WTC11 (cell line): ENCODE results near the gene PLXND1. TPM values are rescaled to one million over a fixed set of nuclear protein-coding genes. Genes with fewer than 3 reads are reported as not detected.

ENCODE experiments used
- ATAC-seq: fragments of 200-7000 bp; cut with Tn5 transposase; 2 replicates; pipeline ENCODE4 v1.10.0; 2021; ENCODE audit warnings: mild to moderate bottlenecking, moderate library complexity
- CTCF ChIA-PET: fragments of 300-600 bp; sonication (Branson Sonifier 250); formaldehyde crosslinking; loops from one replicate; lab custom pipeline; 2021; ENCODE audit warnings: antibody characterized with exemption; lab: Charles Lee
- POLR2A ChIA-PET: fragments of 350-600 bp; sonication (Branson Sonifier 250); formaldehyde crosslinking; loops from one replicate; lab custom pipeline; 2021; ENCODE audit warnings: antibody characterized with exemption; lab: Charles Lee
- DNase-seq: peaks from one replicate; pipeline ENCODE4 v3.0.0; 2021; ENCODE audit warnings: low spot score
- H3K27ac Mint-ChIP-seq: 2 replicates; pipeline ENCODE4 v1.8.0; 2021; ENCODE audit warnings: mixed read lengths
- H3K27me3 Mint-ChIP-seq: 2 replicates; pipeline ENCODE4 v1.8.0; 2021; ENCODE audit warnings: low read depth, mild to moderate bottlenecking, moderate library complexity, mixed read lengths
- H3K36me3 Mint-ChIP-seq: 2 replicates; pipeline ENCODE4 v1.8.0; 2021; ENCODE audit warnings: mixed read lengths
- H3K4me1 Mint-ChIP-seq: 2 replicates; pipeline ENCODE4 v1.8.0; 2022; ENCODE audit warnings: mixed read lengths
- H3K4me3 Mint-ChIP-seq: 2 replicates; pipeline ENCODE4 v1.8.0; 2021; ENCODE audit warnings: mild to moderate bottlenecking, moderate library complexity, mixed read lengths
- H3K9me3 Mint-ChIP-seq: 2 replicates; pipeline ENCODE4 v1.8.0; 2021; ENCODE audit warnings: mixed read lengths
- ATF1 ChIP-seq: sonication (generic); formaldehyde crosslinking; IDR thresholded peaks from 2 replicates; pipeline ENCODE4 v1.8.1; 2023; ENCODE audit warnings: mild to moderate bottlenecking, moderate library complexity, missing genetic modification reagents
- CDX4 ChIP-seq: fragments of 250-450 bp; sonication (Bioruptor Pico); IDR thresholded peaks from 2 replicates; pipeline ENCODE4 v1.9.0; 2021; ENCODE audit warnings: moderate library complexity, mild to moderate bottlenecking, inconsistent platforms, borderline replicate concordance
- CREB1 ChIP-seq: sonication (generic); formaldehyde crosslinking; IDR thresholded peaks from 2 replicates; pipeline ENCODE4 v1.8.0; 2023; ENCODE audit warnings: mild to moderate bottlenecking, missing genetic modification reagents
- E2F1 ChIP-seq: sonication (generic); formaldehyde crosslinking; IDR thresholded peaks from 2 replicates; pipeline ENCODE4 v1.8.0; 2022; ENCODE audit warnings: mild to moderate bottlenecking, missing genetic modification reagents
- ELF4 ChIP-seq: sonication (generic); formaldehyde crosslinking; IDR thresholded peaks from 2 replicates; pipeline ENCODE4 v1.8.1; 2022; ENCODE audit warnings: low read depth, mild to moderate bottlenecking, moderate library complexity, missing genetic modification reagents
- FOXK1 ChIP-seq: sonication (generic); formaldehyde crosslinking; IDR thresholded peaks from 2 replicates; pipeline ENCODE4 v1.8.0; 2022; ENCODE audit warnings: mild to moderate bottlenecking, moderate library complexity, missing genetic modification reagents
- IRF2 ChIP-seq: sonication (generic); formaldehyde crosslinking; IDR thresholded peaks from 2 replicates; pipeline ENCODE4 v1.8.0; 2022; ENCODE audit warnings: low read depth, missing genetic modification reagents, borderline replicate concordance
- PRRX2 ChIP-seq: fragments of 250-450 bp; sonication (Bioruptor Pico); IDR thresholded peaks from 2 replicates; pipeline ENCODE4 v1.8.0; 2021; ENCODE audit warnings: mild to moderate bottlenecking
- RELA ChIP-seq: sonication (generic); formaldehyde crosslinking; IDR thresholded peaks from 2 replicates; pipeline ENCODE4 v1.8.1; 2022; ENCODE audit warnings: missing genetic modification reagents, mild to moderate bottlenecking, borderline replicate concordance
- SP1 ChIP-seq: sonication (generic); formaldehyde crosslinking; conservative IDR thresholded peaks from 2 replicates; pipeline ENCODE4 v1.8.1; 2022; ENCODE audit warnings: missing genetic modification reagents
- total RNA-seq: library from RNA; stranded (reverse); gene quantifications from 3 replicates; pipeline ENCODE4 v1.2.3, GENCODE V29; 2021
- TF ChIP-seq, protein P1 (sequence below): sonication (generic); formaldehyde crosslinking; IDR thresholded peaks from 2 replicates; pipeline ENCODE4 v1.8.0; 2022; ENCODE audit warnings: mild to moderate bottlenecking, missing genetic modification reagents
- TF ChIP-seq, protein P2 (sequence below): fragments of 250-450 bp; sonication (Bioruptor Pico); IDR thresholded peaks from 2 replicates; pipeline ENCODE4 v1.9.0; 2021; ENCODE audit warnings: mild to moderate bottlenecking
- TF ChIP-seq, protein P3 (sequence below): sonication (generic); formaldehyde crosslinking; IDR thresholded peaks from 2 replicates; pipeline ENCODE4 v1.8.1; 2022; ENCODE audit warnings: mild to moderate bottlenecking, moderate library complexity, missing genetic modification reagents
- TF ChIP-seq, protein P4 (sequence below): sonication (generic); formaldehyde crosslinking; IDR thresholded peaks from 2 replicates; pipeline ENCODE4 v1.8.0; 2023; ENCODE audit warnings: missing genetic modification reagents, mild to moderate bottlenecking, borderline replicate concordance
- TF ChIP-seq, protein P5 (sequence below): sonication (generic); formaldehyde crosslinking; IDR thresholded peaks from 2 replicates; pipeline ENCODE4 v1.8.1; 2023; ENCODE audit warnings: mild to moderate bottlenecking, missing genetic modification reagents
- TF ChIP-seq, protein P6 (sequence below): sonication (generic); formaldehyde crosslinking; IDR thresholded peaks from 2 replicates; pipeline ENCODE4 v1.8.1; 2023; ENCODE audit warnings: mild to moderate bottlenecking, missing genetic modification reagents, moderate library complexity

Gene PLXND1
- total RNA-seq, 1 experiment from 2014 or later, result 56.7 TPM

GRCh38 chr3:129614435-129614834 lies 8.0 kb upstream of the PLXND1 start:
- ChIA-PET CTCF (interaction anchor here (1.7 to 3.3 kb wide), 2 partner anchors 12 to 124 kb away, joined by 6 to 16 read pairs; no protein-coding TSS in a partner anchor), POLR2A (no interaction called here)
- no peak overlapping the region for H3K27ac Mint-ChIP-seq
- TF ChIP-seq IRF2 (CRISPR knock-in tag), result no peak
- no peak for TF ChIP-seq SP1 (CRISPR knock-in tag)
- TF ChIP-seq, protein P1, sequence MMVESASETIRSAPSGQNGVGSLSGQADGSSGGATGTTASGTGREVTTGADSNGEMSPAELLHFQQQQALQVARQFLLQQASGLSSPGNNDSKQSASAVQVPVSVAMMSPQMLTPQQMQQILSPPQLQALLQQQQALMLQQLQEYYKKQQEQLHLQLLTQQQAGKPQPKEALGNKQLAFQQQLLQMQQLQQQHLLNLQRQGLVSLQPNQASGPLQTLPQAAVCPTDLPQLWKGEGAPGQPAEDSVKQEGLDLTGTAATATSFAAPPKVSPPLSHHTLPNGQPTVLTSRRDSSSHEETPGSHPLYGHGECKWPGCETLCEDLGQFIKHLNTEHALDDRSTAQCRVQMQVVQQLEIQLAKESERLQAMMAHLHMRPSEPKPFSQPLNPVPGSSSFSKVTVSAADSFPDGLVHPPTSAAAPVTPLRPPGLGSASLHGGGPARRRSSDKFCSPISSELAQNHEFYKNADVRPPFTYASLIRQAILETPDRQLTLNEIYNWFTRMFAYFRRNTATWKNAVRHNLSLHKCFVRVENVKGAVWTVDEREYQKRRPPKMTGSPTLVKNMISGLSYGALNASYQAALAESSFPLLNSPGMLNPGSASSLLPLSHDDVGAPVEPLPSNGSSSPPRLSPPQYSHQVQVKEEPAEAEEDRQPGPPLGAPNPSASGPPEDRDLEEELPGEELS (CRISPR knock-in tag), result no peak
- H3K36me3 Mint-ChIP-seq, result no peaks in the 10 kb centered on the region
- ATAC-seq, result no peak
- no peaks in the 10 kb centered on the region; the same call in 1 of the 2 replicates for H3K27me3 Mint-ChIP-seq
- no peaks in the 10 kb centered on the region for H3K9me3 Mint-ChIP-seq
- no peak for DNase-seq
- no peak overlapping the region for H3K4me3 Mint-ChIP-seq
- peaks cover 32% of the 10 kb centered on the region for H3K4me1 Mint-ChIP-seq

DNA sequence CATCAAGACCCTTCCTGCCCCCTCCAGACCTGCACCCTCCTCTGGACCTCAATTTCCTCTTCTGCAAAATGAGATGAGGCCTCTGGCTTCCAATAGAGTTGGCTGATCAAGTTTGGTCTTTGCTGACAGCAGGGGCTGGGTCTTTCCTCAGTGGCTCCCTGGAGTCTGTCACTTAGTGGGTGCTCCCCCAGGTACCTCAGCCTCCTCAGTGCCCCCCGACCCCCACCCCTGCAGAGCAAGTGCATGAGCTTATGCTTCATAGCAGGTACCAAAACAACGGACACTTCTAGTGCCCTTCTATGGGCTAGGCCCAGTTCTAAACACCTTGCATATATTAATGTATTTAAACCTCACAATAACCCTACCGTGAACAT lies 6.9 kb upstream of the PLXND1 start:
- CTCF ChIA-PET, result interaction anchor here (1.2 to 3.3 kb wide), 3 partner anchors 13 to 123 kb away, joined by 5 to 16 read pairs (median 6); no protein-coding TSS in a partner anchor
- DNase-seq, result no peak
- H3K9me3 Mint-ChIP-seq, result no peaks in the 10 kb centered on the region
- peaks cover 33% of the 10 kb centered on the region for H3K4me1 Mint-ChIP-seq
- no peak for TF ChIP-seq CDX4 (CRISPR knock-in tag)
- TF ChIP-seq, protein P2, sequence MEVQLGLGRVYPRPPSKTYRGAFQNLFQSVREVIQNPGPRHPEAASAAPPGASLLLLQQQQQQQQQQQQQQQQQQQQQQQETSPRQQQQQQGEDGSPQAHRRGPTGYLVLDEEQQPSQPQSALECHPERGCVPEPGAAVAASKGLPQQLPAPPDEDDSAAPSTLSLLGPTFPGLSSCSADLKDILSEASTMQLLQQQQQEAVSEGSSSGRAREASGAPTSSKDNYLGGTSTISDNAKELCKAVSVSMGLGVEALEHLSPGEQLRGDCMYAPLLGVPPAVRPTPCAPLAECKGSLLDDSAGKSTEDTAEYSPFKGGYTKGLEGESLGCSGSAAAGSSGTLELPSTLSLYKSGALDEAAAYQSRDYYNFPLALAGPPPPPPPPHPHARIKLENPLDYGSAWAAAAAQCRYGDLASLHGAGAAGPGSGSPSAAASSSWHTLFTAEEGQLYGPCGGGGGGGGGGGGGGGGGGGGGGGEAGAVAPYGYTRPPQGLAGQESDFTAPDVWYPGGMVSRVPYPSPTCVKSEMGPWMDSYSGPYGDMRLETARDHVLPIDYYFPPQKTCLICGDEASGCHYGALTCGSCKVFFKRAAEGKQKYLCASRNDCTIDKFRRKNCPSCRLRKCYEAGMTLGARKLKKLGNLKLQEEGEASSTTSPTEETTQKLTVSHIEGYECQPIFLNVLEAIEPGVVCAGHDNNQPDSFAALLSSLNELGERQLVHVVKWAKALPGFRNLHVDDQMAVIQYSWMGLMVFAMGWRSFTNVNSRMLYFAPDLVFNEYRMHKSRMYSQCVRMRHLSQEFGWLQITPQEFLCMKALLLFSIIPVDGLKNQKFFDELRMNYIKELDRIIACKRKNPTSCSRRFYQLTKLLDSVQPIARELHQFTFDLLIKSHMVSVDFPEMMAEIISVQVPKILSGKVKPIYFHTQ (CRISPR knock-in tag), result no peak
- TF ChIP-seq, protein P3, sequence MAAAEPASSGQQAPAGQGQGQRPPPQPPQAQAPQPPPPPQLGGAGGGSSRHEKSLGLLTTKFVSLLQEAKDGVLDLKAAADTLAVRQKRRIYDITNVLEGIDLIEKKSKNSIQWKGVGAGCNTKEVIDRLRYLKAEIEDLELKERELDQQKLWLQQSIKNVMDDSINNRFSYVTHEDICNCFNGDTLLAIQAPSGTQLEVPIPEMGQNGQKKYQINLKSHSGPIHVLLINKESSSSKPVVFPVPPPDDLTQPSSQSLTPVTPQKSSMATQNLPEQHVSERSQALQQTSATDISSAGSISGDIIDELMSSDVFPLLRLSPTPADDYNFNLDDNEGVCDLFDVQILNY (CRISPR knock-in tag), result no peak
- TF ChIP-seq, protein P4, sequence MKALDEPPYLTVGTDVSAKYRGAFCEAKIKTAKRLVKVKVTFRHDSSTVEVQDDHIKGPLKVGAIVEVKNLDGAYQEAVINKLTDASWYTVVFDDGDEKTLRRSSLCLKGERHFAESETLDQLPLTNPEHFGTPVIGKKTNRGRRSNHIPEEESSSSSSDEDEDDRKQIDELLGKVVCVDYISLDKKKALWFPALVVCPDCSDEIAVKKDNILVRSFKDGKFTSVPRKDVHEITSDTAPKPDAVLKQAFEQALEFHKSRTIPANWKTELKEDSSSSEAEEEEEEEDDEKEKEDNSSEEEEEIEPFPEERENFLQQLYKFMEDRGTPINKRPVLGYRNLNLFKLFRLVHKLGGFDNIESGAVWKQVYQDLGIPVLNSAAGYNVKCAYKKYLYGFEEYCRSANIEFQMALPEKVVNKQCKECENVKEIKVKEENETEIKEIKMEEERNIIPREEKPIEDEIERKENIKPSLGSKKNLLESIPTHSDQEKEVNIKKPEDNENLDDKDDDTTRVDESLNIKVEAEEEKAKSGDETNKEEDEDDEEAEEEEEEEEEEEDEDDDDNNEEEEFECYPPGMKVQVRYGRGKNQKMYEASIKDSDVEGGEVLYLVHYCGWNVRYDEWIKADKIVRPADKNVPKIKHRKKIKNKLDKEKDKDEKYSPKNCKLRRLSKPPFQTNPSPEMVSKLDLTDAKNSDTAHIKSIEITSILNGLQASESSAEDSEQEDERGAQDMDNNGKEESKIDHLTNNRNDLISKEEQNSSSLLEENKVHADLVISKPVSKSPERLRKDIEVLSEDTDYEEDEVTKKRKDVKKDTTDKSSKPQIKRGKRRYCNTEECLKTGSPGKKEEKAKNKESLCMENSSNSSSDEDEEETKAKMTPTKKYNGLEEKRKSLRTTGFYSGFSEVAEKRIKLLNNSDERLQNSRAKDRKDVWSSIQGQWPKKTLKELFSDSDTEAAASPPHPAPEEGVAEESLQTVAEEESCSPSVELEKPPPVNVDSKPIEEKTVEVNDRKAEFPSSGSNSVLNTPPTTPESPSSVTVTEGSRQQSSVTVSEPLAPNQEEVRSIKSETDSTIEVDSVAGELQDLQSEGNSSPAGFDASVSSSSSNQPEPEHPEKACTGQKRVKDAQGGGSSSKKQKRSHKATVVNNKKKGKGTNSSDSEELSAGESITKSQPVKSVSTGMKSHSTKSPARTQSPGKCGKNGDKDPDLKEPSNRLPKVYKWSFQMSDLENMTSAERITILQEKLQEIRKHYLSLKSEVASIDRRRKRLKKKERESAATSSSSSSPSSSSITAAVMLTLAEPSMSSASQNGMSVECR (CRISPR knock-in tag), result no peak
- TF ChIP-seq CREB1 (CRISPR knock-in tag), result no peak
- TF ChIP-seq, protein P5, sequence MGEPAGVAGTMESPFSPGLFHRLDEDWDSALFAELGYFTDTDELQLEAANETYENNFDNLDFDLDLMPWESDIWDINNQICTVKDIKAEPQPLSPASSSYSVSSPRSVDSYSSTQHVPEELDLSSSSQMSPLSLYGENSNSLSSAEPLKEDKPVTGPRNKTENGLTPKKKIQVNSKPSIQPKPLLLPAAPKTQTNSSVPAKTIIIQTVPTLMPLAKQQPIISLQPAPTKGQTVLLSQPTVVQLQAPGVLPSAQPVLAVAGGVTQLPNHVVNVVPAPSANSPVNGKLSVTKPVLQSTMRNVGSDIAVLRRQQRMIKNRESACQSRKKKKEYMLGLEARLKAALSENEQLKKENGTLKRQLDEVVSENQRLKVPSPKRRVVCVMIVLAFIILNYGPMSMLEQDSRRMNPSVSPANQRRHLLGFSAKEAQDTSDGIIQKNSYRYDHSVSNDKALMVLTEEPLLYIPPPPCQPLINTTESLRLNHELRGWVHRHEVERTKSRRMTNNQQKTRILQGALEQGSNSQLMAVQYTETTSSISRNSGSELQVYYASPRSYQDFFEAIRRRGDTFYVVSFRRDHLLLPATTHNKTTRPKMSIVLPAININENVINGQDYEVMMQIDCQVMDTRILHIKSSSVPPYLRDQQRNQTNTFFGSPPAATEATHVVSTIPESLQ, result no peak
- no peak for TF ChIP-seq RELA (CRISPR knock-in tag)
- TF ChIP-seq, protein P6, sequence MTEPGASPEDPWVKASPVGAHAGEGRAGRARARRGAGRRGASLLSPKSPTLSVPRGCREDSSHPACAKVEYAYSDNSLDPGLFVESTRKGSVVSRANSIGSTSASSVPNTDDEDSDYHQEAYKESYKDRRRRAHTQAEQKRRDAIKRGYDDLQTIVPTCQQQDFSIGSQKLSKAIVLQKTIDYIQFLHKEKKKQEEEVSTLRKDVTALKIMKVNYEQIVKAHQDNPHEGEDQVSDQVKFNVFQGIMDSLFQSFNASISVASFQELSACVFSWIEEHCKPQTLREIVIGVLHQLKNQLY (CRISPR knock-in tag), result no peak
- TF ChIP-seq E2F1, result no peak
- no peak for TF ChIP-seq IRF2 (CRISPR knock-in tag)
- no peak for TF ChIP-seq PRRX2
- TF ChIP-seq ATF1, result no peak
- TF ChIP-seq SP1 (CRISPR knock-in tag), result no peak
- TF ChIP-seq ELF4 (CRISPR knock-in tag), result no peak
- TF ChIP-seq FOXK1, result no peak
- TF ChIP-seq, all 79 proteins: peak for 0
- no peak overlapping the region for H3K4me3 Mint-ChIP-seq
- H3K36me3 Mint-ChIP-seq, result no peaks in the 10 kb centered on the region
- POLR2A ChIA-PET, result no interaction called here
- H3K27me3 Mint-ChIP-seq, result peaks cover under 1% of the 10 kb centered on the region
- ATAC-seq, result no peak
- H3K27ac Mint-ChIP-seq, result no peak overlapping the region
